ENCODE data around the gene KIF13A.

GRCh38 chr6:18028332-18028731 is 40.9 kb upstream of the KIF13A start:
- TF ChIP-seq CTCF (IDR thresholded peaks at IDR 0.05) (no peak), EZH2 (IDR thresholded peaks at IDR 0.05) (no peak), EZH2phosphoT487 (IDR thresholded peaks at IDR 0.05) (no peak)
